Mesenteric fat pad (tissue), 1 donor: ENCODE data around the gene DPP7. TPM values are rescaled to one million over a fixed set of nuclear protein-coding genes. Genes with fewer than 3 reads are reported as not detected.

Experiments used
- DNase-seq: peaks from one replicate; pipeline ENCODE4 v3.0.0-alpha.2; 2020; ENCODE audit warnings: low spot score
- total RNA-seq: library from RNA; stranded (reverse); fragmentation: NEBNext Ultra II Directional; extraction: Animal tissue kit (Norgen Biotek cat#: 25700); gene quantifications from one replicate; pipeline ENCODE4 v1.2.1, GENCODE V29; 2021
- donor health status: DM: yes; HTN: yes; CAD: no.

The DPP7 gene
- total RNA-seq, 1 donor from 2014 or later: 150 TPM

DNA sequence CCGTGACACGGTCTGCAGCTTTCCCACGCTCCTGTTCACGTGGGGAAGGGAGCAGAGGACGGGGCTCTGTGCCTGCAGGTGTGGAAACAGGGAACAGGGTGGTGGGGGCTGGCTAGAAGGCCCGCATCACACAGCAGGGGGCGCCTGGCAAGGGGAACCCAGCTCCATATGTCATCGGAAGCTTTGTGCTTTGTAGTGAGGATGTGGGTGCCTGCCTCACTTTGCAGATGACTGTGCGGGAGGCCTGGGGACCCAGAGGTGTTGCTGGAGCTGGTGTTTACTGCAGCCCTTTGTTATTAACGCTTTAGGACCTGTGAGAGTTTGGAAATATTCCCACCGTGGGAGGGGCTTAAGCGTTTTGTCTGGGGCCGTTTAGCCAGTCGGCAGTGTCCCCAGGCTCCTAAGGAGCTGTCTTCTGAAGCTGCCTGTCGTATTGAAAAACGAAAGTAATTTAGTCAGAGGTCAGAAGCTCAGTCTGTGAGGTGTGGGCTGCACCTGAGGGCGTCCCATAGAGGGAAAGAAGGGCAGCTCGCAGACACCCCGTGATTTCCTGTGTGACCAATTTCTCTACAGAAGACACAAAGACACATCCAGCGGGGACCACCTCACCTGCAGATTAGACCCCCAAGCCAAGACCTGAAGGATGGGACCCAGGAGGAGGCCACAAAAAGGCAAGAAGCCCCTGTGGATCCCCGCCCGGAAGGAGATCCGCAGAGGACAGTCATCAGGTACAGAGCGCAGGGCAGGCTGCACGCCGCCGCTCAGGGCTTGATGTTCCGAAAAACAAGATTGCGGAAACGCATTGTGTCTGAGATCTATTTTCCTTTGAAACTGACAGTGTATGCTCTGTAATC is 18.6 kb downstream of the DPP7 start:
- DNase-seq: no peak

DNA sequence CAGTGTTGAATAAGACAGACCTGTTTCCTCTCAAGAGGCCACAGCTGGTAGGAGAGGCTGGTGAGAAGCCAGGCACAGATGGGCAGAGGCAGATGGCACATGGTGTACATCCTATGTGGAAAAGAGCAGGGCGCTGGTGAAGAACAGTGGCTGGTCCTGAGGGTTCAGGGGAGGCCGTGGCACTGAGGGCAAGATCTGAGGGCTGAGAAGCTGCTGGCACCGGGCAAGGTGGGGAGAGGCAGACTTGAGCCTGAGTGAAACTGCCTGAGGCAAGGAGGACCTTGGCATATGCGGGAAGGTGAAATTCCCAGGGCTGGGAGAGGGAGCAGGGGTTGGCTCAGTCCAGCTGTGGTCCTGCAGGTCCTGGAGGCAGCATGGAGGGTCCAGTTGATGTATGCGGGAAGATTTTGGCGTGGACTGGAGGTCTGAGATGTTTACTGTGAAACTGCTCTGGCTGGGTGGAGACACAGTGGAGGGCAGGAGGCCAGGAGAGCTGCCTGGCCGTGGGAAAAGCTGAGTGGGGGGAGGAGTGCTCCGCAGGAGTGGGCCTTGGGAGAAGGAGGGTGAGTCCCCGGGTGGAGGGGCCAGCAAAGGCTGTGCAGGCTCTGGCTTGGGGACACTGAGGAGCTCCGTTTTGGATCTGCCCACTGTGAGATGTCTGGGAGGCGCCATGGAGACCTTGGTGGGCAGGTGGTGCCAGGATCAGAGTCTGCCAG is 25.1 kb downstream of the DPP7 start:
- DNase-seq: no peak

DNA sequence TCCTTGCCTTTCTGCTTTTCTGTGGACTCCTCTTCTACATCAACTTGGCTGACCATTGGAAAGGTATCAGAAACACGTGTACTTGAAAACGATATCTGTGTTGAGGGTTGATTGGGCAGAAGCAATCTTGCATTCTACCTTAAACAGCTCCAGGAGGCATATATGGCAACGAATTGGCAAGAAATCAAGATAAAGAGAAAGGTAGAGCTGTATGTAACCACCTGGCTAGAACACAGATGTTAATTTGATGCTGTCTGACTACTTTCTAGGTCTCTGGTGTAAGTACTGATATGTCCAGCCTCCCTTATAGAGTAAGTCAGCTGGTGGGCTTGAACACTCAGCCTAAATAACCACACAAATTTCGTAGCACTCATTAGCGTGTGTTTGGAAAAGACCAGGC is 26.4 kb downstream of the DPP7 start:
- DNase-seq: no peak

DNA sequence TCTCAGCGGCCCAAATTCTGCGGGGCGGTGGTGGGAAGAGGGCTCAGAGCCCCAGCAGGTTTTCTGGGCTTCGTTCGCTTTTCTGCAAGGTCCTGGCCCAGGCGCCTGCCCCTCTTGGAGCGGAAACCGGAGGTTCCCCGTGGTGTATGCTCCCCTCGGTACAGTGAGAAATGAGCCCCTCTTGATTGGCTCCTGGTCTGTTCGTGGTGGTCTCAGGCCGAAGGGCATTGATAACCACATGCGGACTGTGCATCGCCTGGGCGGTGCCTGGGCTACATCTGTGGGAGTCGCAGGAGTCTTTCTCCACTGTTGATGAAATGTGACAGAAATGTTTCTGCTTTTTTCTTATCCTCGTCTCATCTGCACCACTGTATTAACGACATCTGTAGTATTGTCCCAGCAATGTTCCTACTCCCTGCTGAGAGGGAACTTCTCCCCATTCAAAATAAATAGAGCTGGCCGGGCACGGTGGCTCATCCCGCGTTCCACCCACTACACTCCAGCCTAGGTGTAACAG is 27.1 kb downstream of the DPP7 start:
- no peak for DNase-seq

DNA sequence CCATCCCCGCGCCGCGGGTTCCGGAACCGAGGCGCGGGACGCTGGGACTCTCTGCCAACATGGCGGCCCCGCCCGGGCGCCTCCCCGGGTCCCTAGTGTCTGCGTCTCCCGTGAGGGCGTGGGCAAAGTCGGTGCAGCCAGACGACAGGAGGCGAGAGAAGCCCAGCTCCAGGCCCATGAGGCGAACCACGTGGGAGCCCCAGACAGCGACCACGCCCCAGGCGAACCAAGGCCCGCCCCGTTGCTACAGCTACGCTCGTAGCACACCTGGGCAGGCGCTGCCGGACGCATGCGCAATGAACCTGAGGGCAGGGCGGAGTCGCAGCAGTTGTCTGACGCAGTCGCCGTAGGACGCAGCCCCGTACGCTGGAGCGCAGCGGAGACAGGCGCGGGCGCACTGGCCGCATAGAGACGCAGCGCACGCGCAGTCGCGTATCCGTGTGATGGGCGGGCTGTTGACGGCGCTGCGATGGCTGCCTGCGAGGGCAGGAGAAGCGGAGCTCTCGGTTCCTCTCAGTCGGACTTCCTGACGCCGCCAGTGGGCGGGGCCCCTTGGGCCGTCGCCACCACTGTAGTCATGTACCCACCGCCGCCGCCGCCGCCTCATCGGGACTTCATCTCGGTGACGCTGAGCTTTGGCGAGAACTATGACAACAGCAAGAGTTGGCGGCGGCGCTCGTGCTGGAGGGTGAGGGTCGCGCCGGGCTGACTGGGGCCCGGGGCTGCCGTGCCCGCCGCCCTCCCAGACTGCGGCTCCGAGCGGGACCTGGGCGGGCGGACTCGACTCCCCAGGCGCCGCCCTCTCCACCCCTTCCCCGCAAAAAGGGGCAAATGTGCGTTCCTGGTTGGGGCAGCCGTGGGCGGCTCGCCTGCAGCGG is 27.8 kb downstream of the DPP7 start, which contains the start of gene MAN1B1:
TSS of gene MAN1B1 (plus strand) at position 455 of the 878 bp plus-strand sequence. CDS start at position 470, 15 bp downstream.
- DNase-seq: peak; percentile 99

DNA sequence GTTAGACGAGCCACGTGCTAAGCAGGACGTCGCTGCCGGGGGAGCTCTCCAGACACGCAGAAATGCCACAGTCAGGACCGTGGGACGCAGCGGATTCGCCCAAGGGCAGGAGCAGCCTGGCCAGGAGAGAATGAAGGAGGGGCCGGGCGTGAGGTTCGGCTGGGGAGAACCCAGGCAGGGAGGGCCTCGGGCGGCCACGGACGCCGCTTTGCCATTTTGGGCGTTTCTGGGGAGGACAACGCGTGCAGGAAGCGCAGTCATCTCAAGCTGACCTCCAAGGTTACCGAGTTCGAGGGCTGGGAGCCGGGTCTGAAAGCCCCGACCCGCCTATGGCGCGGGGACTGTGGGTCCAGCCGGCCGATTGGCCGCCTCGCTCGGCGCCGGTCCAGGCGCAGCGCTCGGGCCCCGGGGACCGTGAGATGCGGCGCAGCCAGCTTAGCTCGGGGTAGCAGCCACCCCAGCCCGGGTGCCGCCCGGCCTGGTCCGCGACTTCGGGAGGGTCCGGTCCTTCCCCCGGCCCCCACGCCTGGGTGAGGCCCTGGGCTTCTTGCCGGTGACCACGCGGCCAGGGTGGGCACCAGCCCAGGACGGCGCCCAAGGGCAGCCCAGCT is 28.5 kb downstream of the DPP7 start:
- DNase-seq: no peak

DNA sequence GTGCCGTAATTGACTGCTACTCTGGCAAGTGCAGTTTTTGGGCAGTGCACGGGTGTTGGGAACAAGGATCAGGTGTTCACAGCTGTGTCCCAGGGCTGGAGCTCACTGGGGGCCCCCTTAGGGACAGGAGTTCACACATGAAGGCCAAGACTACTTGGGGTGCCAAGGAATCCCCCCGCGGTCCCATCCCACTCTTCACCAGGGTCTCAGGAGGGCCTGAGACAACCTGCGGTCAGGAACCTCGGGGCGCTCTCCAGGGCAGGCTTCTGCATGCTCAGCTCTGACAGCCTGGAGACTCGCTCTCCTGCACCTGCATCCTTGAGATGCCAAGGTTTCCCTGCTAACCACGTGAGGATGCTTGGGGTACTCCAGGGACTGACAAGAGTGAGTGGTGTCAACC is 30.0 kb downstream of the DPP7 start:
- no peak for DNase-seq

DNA sequence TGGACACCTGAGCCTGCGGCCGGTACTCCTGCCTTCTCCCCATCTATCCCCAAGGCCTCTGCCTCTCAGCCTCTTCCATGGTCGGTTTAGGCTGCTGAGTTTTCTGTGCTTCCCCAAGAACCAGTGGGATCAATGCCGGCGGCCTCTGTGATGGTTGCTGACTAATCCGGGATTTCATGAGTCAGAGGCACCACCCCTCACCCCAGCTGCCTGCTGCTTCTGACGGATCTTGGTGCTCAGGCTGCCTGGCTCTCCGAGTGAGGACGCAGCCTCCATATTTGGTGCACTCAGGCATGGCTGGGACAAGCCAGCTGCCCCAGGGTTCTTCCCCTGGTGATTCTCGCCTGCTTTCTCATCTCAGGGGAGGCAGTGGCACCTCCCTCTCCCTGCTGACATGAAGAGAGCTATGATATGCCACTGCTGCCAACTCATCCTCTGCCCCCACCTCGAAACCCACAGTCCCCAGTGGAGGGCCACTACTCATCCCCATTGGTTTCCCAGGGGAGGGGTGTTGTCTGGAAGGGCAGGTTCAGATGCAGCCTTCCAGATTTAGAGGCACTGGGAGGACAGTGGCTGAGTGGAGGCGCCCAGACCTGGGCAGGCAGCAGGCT is 31.0 kb downstream of the DPP7 start:
- DNase-seq: no peak

DNA sequence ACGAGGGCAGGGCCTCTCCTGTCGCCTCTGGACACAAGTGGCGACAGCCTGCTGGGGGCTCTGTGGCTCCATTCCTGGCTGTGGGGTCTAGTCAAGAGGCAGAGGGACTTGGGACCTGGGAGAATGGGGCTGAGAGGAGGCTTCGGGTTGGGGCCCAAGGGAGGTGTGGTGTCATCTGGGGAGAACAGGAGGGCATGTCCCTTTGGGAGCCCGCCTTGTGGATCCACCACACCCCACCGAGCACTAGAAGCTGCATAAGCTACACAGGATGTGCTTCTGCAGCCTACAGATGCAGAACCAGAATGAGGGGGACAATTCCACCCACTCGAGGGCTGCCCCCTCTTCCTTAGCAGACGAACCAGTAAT is 31.6 kb downstream of the DPP7 start:
- DNase-seq: no peak

DNA sequence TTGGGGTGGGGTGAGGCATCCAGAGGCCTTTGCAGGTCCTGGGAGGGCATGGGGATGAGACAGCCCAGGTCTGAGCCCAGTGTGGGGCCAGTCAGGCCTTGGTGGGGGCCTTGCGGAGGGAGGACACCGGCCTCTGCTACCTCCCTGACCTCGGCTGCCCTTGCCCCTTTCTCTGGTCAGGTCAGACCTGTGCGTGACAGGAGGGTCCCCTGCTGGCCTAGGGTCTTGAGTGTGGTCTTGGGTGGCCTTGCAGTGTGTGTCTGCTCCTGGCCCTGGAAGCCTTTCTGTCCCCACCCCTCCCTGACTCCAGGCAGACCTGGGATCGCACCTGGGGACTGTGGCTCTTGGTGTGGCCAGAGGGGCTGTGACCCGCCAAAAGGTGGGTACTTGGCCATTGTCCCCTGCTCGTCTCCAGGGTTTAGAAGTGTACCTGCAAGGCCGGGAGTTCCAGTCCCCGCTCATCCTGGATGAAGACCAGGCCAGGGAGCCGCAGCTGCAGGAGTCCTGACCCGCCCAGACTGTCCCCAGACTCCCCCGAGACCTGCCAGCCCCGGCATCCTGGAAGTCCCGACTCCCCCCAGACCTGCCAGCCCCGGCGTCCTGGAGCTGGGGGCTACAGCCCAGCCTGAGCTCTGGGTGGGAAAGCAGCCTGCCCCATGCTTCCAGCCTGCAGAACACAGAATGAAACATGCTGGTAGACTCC is 32.2 kb downstream of the DPP7 start:
- DNase-seq: no peak

DNA sequence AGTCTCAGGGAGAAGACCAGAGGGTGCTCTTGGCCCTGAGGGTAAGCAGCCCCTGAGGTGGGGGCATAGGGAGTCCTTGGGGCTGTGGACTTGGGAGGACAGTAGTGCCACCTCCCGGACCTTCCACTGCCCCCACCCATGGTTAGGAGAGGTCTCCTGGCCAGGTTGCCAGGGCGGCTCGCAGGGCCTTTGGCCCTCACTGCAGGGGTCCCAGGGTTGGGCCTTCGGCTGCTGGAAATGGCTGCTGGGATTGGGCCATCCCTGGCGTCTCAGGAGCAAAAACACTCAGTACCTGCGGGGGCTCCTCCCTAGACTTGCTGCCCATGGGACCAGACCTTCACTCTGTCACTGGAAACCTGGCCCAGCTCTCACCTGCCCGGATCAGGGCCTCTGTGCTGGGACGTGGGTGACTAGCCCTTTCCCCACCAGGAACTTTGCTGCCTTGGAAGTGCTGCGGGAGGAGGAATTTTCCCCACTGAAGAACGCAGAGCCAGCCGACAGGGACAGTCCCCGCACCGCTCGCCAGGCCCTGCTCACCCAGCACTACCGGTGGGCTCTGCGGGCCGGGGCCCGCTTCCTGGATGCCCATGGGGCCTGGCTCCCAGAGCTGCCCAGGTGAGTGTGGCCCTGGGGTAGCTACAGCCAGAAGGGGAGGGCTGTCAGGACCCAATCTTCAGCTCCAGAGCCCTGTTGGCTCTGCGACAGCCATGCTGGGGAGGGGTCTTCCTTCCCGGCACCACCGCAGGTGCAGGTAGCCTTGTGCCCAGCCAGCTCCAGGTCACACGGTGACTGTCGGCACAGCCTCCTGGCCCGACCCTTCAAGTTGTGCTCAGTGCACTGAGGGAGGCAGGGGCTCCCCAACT is 34.0 kb downstream of the DPP7 start:
- DNase-seq: no peak

DNA sequence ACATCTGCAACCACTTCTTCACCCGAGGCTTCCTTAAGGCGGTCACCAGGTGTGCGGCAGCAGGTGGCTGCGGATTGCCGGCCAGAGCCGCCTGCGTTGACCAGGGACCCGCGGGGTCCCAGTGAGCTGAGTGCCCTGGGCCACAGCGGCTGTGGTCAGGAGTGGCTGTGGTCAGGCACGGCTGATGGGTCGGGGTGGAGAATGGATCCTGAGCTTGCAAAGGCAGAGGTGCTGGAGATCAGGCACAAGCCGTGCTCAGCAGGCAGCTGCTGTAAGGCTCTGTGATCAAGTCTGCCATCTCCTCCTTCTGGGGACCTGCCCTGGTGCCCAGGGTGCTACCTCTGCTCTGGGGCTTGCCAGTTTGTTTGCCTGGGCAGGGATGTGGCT is 35.1 kb downstream of the DPP7 start:
- DNase-seq: no peak

DNA sequence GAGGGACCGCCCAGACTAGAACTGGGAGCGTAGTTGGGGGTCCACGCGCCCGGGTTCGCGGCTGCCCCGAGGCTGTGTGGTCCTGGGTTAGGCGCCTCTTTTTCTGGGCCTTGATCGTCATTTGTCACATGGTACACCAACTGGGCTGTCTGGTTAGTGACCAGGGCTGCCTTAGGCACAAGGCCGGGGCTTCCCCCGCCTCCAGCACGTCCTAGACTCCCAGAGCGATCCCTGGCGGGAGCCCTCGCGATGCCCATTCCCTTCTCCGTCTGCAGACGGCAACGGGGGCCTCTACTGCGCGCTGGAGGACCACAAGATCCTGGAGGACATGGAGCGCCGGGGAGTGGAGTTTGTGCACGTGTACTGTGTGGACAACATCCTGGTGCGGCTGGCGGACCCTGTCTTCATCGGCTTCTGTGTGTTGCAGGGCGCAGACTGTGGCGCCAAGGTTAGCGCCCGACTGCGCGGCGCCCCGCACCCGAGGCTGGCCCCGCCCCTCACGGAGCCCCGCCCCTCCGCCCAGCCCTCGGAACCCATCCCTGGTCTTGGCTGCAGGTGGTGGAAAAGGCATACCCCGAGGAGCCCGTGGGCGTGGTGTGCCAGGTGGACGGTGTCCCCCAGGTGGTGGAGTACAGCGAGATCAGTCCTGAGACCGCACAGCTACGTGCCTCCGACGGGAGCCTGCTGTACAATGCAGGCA is 35.7 kb downstream of the DPP7 start:
- no peak for DNase-seq

DNA sequence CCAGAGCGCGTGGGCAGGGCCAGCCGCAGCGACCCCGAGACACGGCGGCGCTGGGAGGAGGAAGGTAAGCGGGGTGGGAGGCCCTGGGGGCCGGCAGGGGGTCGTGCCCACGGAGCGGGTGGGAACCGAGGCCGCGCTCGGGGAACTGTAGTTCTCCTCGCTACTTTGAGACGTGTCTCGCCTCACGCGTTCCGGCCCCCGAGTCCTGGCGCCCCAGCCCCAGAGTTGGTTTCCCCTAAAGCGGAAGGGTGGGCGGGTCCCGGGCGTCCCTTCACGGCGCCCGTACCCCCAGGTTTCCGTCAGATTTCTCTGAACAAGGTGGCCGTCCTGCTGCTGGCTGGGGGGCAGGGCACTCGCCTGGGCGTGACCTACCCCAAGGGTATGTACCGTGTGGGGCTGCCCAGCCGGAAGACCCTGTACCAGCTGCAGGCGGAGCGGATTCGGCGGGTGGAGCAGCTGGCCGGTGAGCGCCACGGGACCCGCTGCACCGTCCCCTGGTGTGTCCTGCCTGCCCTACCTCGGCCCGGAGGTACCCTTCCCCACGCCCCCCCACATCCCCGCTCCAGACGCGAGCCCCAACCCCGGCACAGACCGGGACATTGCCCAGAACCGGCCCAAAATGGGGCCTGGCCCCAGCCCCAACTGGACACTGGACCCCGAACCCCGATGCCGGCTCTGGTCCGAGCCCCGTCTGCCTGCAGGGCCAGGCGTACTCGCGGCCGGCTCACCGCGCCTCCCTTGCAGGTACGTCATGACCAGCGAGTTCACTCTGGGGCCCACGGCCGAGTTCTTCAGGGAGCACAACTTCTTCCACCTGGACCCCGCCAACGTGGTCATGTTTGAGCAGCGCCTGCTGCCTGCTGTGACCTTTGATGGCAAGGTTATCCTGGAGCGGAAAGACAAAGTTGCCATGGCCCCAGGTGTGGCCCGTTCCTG is 36.5 kb downstream of the DPP7 start:
- peak; percentile 89 for DNase-seq

DNA sequence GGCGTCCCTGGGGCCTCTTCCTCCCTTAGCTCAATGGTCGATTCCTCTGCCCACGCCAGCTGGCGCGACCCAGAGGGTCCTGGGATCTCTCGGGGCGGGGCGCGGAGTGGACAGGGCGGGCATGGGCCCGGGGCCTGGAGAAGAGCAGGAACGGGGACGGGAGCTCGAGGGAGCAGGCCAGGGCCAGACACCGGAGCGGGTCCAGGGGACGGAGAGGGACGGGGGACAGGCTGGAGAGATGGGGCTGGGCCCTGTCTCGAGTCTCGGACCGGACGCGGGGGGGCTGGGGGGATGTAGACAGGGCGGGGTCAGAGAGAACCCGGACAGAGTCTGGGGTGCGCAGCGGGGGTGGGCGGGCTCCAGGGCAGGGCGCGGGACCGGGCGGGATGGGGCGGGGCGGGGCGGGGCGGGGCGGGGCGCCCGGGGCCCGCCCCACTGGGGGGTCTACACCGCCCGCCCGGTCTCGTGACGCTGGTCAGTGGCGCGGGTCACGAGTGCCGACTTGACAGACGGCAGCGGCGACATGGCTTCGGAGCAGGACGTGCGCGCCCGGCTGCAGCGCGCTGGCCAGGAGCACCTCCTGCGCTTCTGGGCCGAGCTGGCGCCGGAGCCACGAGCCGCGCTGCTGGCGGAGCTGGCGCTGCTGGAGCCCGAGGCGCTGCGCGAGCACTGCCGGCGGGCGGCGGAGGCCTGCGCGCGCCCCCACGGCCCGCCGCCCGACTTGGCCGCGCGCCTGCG is 37.4 kb downstream of the DPP7 start, which contains the start of gene UAP1L1:
TSS of gene UAP1L1 (plus strand) at position 508 of the 738 bp plus-strand sequence. CDS start at position 524, 16 bp downstream.
- peak; percentile 91 for DNase-seq

DNA sequence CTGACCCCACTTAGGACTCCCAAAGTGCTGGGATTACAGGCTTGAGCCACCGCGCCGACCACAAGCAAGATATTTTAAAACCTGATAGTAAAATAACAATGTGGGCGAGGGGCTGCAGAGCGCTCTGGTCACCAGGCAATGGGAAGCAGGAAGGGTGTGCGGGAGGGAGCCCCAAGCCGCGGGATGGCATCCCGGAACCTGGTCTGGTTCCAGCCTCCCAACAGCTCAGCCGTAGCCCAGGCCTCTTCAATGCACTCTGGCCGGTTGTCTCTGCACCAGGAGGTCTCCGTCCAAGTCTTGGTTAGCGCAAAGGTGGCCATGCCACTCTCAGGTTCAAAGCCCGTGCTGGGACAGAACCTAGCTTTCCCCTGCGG is 37.9 kb downstream of the DPP7 start:
- no peak for DNase-seq
